Activated CD4-positive, alpha-beta T cell treated with anti-CD3 and anti-CD28 coated beads, Interleukin-2, amount 50 U/mL, for 16 hours (primary cell): ENCODE results near the gene PRDX1.

ENCODE experiments used
- DNase-seq: peaks from one replicate; pipeline ENCODE4 v3.0.0-alpha.2; 2020

The PRDX1 gene

DNA sequence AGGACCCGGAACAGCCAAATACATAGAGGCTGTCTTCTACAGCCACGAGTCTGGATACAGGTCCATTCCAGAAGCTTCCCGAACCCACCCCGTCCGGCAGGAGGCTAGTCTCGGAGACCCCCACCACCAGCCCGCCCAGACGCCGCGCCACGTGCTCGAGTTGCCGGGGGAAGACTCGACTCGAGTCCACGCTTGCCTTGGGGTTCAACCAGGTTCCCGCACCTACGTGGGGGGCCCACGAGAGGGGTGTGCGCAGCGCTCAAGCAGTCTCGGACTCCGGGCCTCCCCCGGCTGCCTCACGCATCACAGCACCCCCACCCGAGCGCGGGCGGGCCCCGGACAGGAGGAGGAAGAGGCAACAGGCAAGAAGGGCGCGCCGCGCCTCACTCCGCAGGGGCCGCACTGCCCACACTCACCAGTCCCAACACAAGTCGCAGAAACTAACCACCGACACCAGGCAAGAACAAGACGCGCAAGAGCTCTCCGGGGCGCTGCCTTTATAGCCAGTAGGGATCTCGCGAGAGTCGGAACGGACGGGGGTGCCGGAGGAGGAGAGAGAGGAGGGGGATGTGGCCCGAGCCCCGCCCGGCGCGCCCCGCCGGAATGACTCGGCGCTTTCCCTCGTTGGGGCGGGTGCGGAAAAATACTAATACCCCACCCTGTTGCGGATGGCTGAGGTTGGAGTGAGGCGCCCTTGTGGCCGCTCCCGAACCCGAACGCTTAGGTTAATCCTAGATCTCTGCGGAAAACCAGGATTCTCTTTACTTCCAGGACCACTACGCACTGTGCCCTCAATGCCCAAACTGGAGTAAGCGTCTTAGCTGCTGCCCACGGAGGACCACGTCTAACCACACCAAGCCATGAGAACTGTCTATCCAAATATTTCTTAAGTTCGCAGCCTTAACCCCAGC is at the start of gene PRDX1:
PRDX1 (minus strand) TSS at position 472 of the 911 bp plus-strand sequence. CDS start 2,841 bp downstream, outside the sequence.
- peak; percentile 99 for DNase-seq

DNA sequence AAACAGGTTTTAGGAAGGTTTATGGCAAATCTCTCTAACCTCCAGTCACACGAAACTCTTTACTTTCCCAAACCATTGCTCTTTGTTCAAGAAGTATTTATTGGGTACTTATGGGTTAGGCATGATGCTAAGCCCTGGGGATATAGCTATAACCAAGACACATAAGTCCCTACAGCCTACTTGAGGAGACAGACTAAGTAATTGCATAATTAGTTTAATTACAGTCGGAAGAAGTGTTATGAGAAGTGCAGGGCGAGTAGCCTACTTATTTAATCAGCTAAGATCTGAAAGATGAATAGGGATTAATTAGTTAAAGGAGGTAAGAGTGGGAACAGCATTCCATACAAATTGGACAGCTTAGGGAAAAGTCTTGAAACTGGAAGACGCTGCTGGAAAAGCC is 48.9 kb upstream of the PRDX1 start:
- DNase-seq = no peak

DNA sequence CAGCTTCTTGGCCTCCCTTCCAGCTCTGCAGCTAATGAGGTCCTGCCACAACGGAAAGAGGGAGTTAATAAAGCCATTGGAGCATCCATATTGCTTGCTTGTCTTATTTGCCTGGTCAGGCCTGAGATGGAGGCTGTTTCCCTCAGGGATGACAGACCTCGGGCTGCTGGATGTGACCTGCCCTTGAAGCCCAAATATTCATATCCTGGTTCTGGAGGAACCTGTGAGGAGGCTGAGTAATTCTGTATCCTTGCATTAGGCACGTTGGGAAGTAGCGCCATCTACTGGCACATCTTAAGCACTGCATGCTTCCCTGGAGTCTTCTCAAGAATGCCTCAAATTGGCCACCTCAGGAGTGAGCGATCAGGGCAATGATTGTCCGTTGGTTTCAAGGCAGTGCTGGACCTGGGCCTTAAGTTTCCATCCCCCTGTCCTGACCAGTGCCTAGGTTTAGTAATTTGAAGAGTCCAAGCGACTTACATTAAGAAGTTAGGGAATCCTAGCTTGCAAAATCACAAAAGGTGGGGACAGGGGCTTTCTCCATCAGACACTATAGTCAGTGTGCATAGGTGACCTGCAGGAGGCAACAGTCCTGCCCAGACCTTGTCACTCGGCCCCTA is 48.4 kb upstream of the PRDX1 start:
- DNase-seq = peak; percentile 81

DNA sequence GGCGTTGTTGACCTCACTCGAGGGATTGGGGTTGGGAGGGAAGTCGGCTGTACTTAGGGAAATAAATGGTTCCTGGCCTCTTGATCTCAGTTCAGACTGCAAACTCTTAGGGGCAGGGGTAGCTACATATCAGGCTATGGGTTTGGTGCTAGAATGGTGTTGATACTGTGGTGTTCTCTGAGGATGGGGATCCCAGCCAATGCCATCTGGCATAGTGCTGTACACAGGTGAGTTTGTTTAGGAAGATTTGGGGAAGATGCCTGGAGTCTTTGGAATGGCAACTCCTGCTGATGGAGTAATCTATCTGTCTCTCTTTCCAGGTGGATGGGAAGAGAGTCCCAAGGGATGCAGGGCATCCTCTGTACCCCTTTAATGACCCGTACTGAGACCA is 47.9 kb upstream of the PRDX1 start:
- DNase-seq = no peak

DNA sequence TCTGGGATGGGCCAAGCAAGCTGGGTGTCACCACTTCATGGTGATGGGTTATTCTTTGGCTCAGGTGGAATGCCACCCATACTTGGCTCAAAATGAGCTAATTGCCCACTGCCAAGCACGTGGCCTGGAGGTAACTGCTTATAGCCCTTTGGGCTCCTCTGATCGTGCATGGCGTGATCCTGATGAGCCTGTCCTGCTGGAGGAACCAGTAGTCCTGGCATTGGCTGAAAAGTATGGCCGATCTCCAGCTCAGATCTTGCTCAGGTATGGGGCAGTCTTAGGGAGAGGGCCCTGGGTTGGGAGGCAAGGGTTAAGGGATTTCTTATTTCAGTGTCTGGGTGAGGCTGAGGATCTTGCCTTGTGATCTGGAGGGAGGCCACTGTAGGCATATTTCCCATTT is 46.7 kb upstream of the PRDX1 start:
- DNase-seq = no peak

DNA sequence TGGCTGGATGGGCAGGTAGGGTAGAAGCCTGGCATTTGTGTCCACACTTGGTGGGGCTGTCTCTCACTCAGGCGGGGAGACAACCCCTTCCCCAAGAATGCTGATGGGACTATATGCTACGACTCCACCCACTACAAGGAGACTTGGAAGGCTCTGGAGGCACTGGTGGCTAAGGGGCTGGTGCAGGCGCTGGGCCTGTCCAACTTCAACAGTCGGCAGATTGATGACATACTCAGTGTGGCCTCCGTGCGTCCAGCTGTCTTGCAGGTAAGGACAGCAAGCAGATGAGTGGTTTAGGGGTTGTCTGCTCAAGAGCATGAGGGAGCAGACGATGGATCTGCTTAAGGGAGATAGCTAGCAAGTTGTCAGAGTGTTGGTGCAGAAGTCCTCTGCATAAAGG is 46.2 kb upstream of the PRDX1 start:
- no peak for DNase-seq

DNA sequence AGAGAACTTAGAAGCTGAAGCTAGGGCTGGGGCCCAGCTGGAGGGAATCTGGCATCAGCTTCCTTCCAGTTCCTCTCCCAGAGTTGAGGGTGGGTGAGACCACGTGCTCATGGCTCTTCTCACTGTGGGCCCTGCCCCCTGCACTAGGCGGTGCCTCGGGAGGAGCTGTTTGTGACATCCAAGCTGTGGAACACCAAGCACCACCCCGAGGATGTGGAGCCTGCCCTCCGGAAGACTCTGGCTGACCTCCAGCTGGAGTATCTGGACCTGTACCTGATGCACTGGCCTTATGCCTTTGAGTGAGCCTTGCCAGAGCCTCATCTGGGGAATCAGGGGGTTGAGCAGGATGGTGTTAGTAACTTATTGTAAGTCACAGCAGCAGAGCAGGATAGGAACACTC is 45.0 kb upstream of the PRDX1 start:
- no peak for DNase-seq

DNA sequence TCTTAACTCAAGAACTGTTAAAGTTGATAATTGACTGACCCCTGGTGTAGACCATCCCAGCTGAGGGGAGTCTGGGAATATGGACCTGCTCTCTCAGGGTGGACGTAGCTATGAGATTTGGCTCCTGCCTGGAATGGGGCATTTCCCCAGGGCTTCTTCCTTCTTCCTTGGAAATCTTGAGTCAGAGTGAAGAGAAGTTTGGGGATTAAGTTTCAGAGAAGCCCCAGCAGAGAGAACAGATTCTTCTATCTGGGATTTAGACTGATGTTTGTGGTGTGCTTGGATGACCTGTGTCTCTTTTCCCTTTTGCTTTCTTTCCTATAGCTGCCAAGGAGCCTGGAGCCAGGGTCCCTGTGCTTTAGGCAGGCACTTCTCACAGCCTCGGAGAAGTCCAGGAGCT is 42.2 kb upstream of the PRDX1 start:
- DNase-seq = no peak

DNA sequence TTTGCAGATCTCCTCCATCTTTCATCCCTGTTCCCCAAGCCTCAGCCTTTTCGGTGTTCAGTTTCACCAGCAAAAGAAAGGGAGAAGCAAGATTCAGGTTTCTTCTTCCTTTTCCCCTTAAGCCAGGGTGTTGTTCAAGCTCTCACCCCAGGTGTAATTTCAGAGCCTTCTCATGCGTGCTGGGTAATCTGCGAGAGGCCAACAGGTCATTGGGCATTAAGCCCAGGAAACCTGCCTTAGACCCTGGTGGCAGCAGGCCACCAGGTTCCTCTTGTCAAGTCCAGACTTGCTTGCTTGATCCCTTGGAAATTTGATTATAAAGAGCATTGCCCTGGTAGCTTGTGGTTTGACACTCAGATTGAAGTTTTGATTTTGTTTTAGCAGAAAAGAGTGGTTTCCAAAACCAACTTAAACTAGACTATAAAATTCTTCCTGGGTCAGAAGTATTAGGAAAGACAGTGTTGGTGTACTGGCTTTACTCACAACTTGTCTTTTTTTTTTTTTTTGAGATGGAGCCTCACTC is 35.8 kb upstream of the PRDX1 start:
- DNase-seq = no peak

DNA sequence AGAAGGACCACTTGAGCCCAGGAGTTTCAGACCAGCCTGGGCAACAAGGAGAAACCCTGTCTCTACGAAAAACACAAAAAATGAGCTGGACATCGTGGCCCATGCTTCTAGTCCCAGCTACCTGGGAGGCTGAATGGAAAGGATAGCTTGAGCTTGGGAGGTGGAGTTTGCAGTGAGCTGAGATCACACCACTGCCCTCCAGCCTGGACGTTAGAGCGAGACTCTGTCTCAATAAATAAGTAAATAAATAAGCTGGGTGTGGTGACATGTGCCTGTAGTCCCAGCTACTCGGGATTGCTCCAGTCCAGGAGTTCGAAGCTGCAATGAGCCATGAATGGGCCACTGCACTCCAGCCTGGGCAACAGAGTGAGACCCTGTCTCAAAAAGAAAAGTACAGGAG is 32.5 kb upstream of the PRDX1 start:
- no peak for DNase-seq

DNA sequence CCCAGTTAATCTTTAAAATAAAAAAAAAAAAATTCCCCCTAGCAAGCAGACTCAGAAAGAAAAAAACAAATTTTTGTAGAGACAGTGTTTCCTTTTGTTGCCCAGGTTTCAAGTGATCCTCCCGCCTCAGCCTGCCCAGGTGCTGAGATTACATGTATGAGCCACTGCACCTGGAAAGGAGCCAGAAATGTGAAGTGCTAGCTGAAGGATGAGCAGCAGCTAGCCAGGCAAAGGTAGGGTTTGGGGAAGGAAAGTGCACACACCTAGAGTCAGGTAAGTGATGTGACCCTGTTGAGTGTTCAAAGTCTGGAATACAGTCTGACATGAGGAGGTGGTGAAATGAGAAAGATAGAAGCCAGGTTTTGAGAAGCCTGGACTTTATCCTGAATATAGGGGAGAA is 30.6 kb upstream of the PRDX1 start:
- no peak for DNase-seq

DNA sequence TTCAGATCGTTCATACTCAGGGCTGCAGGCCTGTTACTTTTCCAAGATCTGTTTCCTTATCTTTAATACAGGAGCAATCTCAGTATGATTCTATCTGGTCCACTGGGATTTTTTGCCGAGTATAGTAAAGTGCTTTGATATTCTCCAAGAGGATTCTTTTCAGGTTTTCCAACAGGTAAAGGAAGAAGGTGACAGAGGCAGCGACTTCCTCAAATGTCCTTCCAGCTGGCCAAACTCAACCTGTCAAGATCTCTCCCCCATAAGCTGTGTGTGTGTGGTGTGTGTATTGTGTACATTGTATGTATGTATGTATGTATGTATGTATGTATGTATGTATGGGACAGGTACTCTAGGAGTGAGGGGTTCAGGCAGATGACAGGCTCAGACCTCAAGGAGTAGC is 30.0 kb upstream of the PRDX1 start:
- DNase-seq = no peak

DNA sequence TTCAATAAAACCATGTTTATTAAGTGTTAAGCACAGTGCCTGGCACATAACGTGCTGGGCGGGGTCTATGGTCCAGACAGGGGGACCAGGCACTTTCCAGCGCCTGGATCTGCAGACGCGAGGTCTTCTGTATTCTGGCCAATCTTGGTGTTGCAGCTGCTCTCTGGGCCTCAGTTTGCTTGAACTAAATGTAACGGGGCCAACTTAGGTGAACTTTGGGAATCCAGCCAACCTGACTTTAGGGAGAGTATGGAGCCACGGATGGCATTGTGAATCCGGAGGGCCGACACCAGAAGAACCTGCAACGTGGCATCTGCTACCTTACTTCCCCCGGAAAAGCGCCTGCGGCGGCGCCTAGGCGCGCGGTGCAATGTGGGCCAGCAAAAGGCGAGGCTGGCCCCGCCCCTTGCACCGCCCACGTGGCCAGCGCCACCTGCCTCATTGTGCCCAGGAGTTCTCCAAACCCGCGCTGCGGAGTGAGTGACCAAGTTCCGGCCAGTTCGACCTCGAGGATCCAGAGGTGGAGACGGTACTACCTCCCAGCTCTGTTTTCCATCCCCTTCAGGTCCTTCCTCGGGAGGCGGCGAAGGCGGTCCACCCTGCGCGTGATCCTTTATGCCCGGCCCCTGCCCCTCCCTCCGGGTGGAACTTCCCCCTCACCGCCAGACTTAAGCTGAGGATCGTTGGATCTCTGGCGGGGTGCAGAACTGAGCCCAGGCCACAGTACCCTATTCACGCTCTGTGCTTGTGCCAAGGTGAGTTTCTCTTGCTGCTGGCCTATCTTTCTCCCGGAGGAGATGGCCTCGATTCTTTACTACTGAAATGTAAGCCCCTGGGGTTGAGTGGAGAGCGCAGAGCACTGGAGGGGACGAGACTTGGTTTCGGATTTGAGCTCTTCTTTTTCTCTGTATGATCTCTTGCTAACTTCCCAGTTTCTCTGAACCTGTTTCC is 29.0 kb upstream of the PRDX1 start, which contains the start of gene AKR1A1:
AKR1A1 (plus strand) TSS at position 426 of the 951 bp plus-strand sequence. CDS start 10,969 bp downstream, outside the sequence.
- DNase-seq = peak; percentile 93

DNA sequence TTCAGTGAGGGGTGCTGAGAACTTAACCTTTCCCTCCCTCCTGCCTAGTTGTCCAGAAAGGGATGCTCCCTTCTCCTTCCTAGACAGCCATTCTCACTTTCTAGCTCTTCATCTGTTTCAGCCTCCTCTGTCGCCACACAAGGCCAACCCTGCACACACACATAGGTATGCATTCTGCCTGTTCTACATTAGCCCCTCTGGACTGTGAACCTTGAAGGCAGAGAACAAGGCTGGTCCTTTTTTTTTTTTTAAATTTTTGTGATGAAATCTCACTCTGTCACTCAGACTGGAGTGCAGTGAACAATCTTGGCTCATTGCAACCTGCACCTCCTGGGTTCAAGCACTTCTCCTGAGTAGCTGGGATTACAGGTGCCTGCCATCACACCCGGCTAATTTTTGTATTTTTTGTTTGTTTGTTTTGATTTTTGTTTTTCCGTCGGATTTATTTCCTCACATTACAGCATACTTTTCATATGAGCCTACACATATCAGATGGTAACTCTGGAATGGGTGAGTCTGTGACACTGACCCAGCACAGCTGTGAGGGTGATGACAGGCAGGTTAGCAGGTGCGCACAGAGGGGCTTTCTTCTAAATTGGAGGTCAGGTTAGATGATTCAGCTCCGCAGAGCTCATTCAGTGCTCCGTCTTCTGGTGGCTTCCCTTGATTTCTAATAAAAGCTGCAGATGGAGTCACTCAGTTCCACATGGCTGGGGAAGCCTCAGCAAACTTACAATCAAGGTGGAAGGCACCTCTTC is 24.0 kb upstream of the PRDX1 start:
- no peak for DNase-seq

DNA sequence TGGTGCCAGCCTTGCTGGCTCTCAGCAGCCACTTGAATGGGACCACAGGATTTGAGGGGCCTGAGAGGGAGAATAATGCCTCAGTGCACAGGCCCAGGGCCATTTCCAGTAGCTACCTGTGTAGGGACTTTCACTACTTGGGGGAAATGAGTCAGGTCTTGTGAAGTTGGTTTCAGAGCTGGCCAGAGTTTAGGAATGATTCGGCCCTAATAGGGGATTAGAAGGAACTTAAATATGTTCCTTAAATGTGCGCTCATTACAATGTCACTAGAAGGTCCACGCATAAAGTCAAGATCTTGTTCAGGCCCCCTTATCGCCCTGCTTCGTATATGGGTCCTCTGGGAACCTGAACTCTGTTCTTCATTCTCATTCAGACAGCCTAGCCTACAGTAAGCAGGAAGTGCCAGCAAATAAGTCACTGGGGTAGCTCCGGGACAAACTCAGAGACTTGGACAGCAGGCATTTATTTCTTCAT is 23.4 kb upstream of the PRDX1 start:
- peak; percentile 76 for DNase-seq

DNA sequence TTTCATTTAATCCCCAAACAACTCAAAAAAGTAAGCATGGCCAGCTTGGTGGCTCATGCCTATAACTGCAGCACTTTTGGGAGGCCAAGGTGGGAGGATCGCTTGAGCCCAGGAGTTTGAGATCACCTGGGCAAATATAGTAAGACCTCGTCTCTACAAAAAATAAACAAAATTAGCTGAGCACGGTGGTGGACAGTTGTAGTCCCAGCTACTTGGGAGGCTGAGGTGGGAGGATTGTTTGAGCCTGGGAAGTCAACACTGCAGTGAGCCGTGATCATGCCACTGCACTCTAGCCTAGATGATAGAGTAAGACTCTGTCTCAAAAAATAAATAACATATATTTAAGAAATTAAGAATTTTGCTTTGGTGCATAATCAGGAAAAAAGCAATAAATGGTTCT is 22.8 kb upstream of the PRDX1 start:
- DNase-seq = no peak

DNA sequence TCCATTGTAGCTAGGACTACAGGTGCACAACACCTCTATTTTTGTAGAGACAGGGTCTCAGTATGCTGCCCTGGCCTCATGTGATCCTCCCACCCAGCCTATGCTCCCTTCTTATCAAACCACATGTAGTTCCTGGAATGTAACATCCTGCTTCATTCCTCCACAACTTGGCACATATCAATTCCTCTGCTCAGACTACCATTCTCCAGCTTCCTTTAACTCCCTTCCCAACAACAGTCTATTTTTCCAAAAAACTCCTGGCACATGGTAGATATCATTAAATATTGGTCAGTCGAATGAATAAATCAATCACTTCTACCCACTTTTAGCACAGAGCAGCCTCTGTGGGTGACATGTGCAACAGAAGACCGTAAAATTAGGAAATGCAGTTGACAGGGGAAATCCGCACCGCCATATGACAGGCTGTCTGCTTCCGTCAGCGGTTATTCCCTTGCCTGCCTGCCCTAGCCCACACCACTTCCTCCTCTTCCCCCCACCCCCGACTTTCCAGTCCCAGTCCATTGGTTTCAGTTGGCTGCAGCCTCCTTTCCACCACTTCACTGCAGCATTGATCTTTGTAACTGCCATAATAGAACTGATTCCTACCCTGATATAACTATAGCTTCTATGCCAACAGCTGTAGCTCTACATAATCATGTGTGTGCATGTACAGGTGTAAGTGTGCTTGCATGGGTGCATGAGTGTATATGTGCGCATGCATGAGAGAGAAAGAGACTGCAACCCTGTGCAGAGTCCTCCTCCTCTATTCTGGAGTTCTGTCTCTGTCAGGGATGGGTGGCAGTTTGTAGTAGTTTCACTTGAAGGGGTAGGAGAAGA is 22.1 kb upstream of the PRDX1 start:
- peak; percentile 83 for DNase-seq

DNA sequence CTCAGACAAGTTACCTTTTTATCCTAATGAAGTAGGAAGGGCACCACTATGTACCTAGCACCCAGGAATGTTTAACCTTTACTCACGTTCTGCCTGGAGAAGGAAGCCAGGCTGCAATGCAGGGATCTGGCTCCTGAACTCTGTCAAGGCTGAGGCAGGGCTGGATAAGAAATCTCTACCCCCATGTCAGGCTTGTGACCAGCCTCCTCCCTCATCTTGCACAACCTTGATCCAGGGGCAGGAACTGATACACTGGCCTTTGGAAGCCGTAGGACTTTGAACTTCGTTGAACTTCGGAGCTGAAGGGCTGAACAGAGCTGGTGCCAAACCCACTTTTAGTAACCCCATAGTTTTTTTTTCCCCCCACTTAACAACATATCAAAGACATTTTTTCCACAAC is 20.9 kb upstream of the PRDX1 start:
- DNase-seq = no peak

DNA sequence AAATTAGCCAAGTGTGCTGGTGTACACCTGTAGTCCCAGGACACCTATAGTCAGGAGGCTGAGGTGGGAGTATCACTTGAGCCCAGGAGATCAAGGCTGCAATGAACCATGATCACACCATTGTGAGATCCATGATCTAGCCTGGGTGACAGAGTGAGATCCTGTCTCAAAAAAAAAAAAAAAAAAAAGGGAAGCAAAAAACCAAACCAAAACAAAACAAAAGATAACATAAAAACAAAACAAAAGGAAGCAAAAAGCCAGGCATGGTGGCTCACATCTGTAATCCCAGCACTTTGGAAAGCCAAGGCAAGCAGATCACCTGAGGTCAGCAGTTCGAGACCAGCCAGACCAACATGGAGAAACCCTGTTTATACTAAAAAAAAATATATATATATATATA is 19.5 kb upstream of the PRDX1 start:
- DNase-seq = no peak

DNA sequence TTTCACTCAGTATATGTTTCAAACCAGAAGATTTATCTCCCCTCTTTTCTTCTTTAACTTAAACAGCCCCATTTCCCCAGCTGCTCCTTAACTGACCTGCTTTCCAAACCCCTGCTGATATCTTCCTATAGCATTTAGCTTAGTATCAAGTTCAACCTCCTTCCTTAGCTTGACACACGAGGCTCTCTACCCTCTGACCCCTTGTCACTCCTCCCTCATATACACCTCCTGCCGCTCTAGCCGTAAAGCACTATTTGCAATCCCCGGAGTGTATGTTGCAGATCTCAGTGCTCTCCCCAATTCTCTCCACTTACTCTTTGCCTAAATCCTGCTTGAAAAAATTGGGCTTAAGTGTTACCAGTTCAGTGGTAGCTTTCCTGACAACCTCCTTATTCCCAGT is 15.2 kb upstream of the PRDX1 start:
- DNase-seq = no peak
